ENCODE measurements around the gene GAMT. TPM values are rescaled to one million over a fixed set of nuclear protein-coding genes. Genes with fewer than 3 reads are reported as not detected.
A peak's percentile ranks its signal among the peaks of the same experiment; 100 is the strongest.

The GAMT gene
- total RNA-seq, 1 experiment from 2014 or later: 31.6 TPM

- no peak overlapping the region for H3K4me3 ChIP-seq (ENCODE audit: insufficient read depth, low read depth, low read length)
Observed at GRCh38 chr19:1417681-1418495, 16.5 kb upstream of the GAMT start.

DNA sequence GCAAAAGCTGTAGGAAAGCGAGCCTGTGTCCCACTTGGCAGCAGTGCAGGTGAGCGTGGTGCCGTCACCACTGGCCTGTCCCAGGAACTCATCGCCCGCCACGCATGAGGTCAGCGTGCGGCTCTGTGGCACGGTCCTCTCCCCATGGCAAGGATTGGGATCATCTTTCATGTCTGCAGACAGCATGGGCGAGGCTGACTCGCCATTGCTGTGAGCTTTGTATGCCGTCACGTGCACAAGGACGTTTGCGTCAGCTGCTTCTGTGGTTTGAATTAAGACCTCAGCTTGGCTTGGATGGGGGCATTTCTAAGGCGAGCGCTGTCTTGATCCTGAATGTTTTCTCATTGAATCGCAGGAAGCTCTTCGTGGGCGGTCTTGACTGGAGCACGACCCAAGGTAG, 15.8 kb upstream of the GAMT start:
- DNase-seq: no peak
- H3K4me3 ChIP-seq (ENCODE audit: insufficient read depth, low read depth, low read length): no peak overlapping the region
- no peaks in the 10 kb centered on the region for H3K27me3 ChIP-seq (ENCODE audit: control insufficient read depth, insufficient read depth, low read length)
- H3K36me3 ChIP-seq (replicated peaks; ENCODE audit: control insufficient read depth, insufficient read depth, low read length): peaks cover 26% of the 10 kb centered on the region

More at GRCh38 chr19:1417681-1418495, 16.5 kb upstream of the GAMT start:
- Histone ChIP-seq H3K36me3 (replicated peaks; ENCODE audit: control insufficient read depth, insufficient read depth, low read length) (peaks cover 30% of the 10 kb centered on the region), H3K27me3 (ENCODE audit: control insufficient read depth, insufficient read depth, low read length) (no peaks in the 10 kb centered on the region)
- no peak for DNase-seq

DNA sequence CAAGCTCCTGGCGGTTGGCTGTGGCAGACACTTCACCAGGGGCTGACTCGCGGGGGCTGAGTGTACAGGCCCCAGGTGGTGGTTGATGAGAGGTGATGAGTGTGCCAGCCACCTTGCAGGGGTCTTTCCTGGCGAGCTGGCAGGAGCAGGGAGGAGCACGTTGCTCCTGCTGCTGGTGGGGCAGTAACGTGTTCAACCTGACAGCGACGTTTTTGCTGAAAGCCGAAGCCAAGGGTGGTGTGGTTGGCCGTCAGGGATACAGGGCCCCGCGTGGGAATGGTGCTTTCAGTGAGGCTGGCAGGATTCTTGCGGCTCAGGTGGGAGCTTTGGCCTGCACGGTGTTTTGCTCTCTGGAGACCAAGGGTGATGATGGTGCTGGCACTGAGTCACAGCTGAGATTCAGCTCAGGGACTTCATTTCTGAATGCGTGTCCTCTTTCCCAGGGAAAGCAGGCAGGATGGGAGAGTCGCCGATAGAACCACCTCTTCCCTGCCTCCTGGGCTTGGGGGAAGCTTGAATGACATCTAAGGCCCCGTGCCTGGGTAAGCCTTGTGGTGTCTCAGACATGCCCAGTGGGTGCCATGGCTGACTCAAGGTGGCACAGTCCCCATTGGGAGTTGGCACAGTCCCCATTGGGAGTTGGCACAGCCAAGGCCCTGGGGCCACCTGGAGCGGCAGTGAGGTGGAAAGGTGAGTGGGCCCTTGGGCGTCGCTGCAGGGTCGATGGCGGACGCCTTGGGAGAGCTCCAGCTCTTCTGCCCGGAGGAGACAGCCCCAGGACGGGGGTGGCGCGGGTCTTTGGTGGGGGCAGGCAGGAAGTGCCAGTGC, 14.9 kb upstream of the GAMT start:
- H3K4me3 ChIP-seq (ENCODE audit: insufficient read depth, low read depth, low read length): no peak overlapping the region
- H3K27me3 ChIP-seq (ENCODE audit: control insufficient read depth, insufficient read depth, low read length): no peaks in the 10 kb centered on the region
- H3K36me3 ChIP-seq (replicated peaks; ENCODE audit: control insufficient read depth, insufficient read depth, low read length): peaks cover 26% of the 10 kb centered on the region
- no peak for DNase-seq

GRCh38 chr19:1412995-1413800, 11.9 kb upstream of the GAMT start:
- H3K36me3 ChIP-seq (replicated peaks; ENCODE audit: control insufficient read depth, insufficient read depth, low read length): peaks cover 10% of the 10 kb centered on the region
- no peak for DNase-seq
- no peaks in the 10 kb centered on the region for H3K27me3 ChIP-seq (ENCODE audit: control insufficient read depth, insufficient read depth, low read length)
- no peak overlapping the region for H3K4me3 ChIP-seq (ENCODE audit: insufficient read depth, low read depth, low read length)

DNA sequence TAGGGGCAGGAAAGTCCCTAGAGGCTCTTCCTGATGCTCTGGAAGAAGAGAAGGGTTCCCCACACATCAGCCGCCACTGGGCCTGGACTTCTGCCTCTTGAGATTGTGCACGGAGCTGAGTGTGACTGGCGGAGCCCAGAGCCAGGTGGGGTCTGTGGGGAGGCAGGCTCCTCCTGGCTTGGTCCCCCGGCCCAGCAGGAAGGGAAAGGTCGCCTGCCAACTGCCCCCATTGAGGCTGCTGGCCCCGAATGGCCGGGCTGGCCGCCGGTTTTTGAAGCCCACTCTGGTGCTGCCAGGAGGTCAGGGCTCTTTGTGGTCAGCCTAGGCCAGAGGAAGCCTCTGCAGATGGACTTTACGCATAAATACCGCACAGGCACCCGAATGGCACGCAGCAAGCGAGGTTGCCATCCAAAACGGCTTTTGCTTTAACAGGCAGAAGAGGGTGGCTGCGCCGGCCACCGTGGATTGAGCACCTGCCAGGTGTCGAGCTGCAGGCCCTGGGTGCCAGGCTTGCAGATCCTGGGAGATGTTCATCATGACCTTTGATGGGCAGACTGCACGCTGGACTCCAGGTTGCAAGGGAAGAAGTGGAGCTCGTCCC, 11.1 kb upstream of the GAMT start:
- peaks cover 5% of the 10 kb centered on the region for H3K36me3 ChIP-seq (replicated peaks; ENCODE audit: control insufficient read depth, insufficient read depth, low read length)
- DNase-seq: no peak

DNA sequence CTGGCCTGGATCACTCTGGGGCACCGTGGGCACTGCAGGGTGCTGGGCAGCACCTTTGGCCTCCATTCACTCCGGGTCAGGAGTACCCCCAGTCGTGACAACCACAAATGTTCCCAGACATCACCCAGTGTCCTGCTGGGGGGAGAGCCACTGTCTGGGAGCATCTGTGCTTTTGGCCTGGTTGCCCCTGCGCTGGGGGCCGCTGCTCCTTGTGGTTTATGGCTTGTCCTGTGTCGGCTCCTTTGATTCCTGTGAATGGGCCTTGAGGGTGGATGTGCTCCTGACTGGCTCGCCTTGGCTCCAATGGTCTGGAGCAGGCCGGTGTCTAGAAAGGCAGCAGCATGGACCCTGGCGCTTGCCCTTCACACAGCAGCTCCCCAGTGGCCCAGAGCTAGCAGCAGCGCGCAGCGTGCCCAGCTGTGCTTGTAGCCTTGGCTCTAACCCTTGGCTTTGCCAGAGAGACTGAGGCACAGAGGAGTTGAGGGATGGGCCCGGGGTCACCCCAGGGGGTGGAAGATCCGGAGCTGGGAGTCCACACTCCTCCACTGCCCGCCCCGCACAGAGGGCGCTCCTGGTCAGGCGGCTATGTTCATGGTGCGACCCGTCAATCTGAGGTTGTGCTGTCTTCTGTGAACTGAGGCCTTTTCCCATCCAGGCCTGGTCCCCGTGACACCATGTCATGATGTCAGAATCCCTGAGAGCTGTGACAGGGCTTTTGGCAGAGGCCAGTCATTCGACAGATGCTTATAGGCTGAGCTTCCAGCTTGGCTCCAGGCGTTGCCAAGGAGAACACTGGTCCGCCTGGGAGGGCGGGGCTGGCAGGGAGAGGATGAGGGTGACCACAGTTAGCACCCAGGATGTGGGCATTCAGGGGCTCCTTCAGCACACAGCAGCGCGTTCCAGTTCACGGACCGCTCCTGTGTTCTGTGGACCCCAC, 10.2 kb upstream of the GAMT start:
- H3K4me3 ChIP-seq (ENCODE audit: insufficient read depth, low read depth, low read length): no peak overlapping the region
- no peak for DNase-seq
- no peaks in the 10 kb centered on the region for H3K27me3 ChIP-seq (ENCODE audit: control insufficient read depth, insufficient read depth, low read length)
- H3K36me3 ChIP-seq (replicated peaks; ENCODE audit: control insufficient read depth, insufficient read depth, low read length): peaks cover 3% of the 10 kb centered on the region

More for the DNA sequence above, 11.1 kb upstream of the GAMT start:
- Histone ChIP-seq H3K4me3 (ENCODE audit: insufficient read depth, low read depth, low read length) (no peak overlapping the region), H3K27me3 (ENCODE audit: control insufficient read depth, insufficient read depth, low read length) (no peaks in the 10 kb centered on the region)

GRCh38 chr19:1410789-1411188, 9.4 kb upstream of the GAMT start:
- DNase-seq: no peak
- no peaks in the 10 kb centered on the region for H3K27me3 ChIP-seq (ENCODE audit: control insufficient read depth, insufficient read depth, low read length)
- H3K4me3 ChIP-seq (ENCODE audit: insufficient read depth, low read depth, low read length): no peak overlapping the region
- H3K36me3 ChIP-seq (replicated peaks; ENCODE audit: control insufficient read depth, insufficient read depth, low read length): peaks cover 2% of the 10 kb centered on the region

DNA sequence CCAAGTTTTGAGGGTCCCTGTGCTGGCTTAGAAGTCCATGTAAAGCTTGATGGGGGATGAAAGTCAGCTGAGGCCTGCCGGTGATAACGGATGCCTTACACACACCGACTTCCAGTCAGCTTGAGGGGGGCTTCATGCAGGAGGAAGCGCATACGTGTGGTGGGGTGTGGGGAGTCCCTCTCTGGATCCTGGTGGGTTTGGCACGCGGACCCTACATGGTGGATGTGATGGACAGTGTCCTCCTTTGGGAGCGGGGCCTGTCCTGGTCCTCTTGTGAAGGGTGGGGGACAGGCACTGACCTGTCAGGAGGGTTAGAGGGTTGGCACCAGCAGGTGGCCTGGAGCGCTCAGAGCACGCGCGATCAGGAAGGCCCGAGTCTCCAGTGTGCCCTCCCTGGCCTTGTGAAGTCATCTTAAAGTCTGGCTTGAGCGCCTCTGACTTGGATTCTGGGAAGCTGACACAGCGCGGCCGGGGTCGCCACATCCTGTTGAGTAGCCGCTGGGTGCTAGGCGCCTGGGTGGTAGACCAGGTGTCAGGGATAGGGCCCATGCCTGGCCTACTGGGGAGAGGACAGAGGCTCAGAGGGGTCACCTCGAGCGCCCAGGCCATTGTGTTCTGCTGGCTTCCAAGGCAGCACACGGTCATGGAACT, 8.9 kb upstream of the GAMT start:
- DNase-seq: no peak
- no peak overlapping the region for H3K4me3 ChIP-seq (ENCODE audit: insufficient read depth, low read depth, low read length)
- H3K27me3 ChIP-seq (ENCODE audit: control insufficient read depth, insufficient read depth, low read length): no peaks in the 10 kb centered on the region
- H3K36me3 ChIP-seq (replicated peaks; ENCODE audit: control insufficient read depth, insufficient read depth, low read length): peaks cover 2% of the 10 kb centered on the region

GRCh38 chr19:1409204-1410005, 8.1 kb upstream of the GAMT start:
- DNase-seq: no peak
- H3K27me3 ChIP-seq (ENCODE audit: control insufficient read depth, insufficient read depth, low read length): no peaks in the 10 kb centered on the region
- peak overlapping the region; percentile 89 for H3K4me3 ChIP-seq (ENCODE audit: insufficient read depth, low read depth, low read length)
- H3K36me3 ChIP-seq (replicated peaks; ENCODE audit: control insufficient read depth, insufficient read depth, low read length): peaks cover 2% of the 10 kb centered on the region

DNA sequence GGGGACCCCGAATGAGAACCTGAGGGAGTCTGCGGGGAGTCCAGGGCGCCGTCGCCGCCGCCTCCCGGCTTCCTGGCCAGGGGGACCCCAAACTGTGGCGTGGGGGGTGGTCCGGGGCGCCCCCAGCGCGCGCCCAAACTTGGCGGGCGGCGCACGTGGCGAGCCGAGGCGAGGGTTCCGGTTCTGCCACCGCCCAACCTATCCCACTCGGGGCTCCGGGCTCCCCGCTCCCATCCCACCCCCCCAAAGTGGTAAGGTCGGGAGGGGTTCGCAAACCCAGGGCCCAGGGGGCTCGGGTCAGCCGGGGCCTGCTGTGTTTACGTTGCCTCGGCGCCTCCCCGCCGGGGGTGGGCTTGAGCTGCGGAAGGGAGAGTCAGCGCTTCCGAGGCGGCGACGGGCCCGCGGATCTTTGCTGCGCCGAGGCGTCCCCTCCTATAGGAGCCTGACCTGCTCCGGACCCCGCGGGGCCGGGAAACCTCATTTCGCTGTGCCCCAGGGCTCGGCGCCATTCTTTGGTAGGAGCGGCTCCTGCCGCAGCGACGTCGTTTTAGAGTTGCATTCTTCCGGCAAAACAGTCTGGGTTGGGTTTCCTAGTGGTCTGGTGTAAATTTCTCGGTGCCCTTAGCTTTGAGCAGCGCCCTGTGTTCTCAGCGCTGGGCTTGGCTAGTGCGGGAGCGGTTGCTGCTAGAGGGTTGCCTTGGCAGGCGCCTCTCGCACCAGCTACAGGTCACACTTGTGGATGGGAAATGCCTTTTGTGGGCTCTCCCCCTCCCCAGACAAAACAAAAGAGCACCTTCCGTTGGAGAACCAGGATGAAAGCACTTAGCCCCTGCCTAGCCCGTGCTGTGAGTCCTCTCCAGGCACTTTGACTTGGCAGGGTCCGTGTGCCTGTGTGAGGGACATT, 7.2 kb upstream of the GAMT start:
- peaks cover 2% of the 10 kb centered on the region for H3K36me3 ChIP-seq (replicated peaks; ENCODE audit: control insufficient read depth, insufficient read depth, low read length)
- peak overlapping the region; percentile 89 for H3K4me3 ChIP-seq (ENCODE audit: insufficient read depth, low read depth, low read length)
- H3K27me3 ChIP-seq (ENCODE audit: control insufficient read depth, insufficient read depth, low read length): no peaks in the 10 kb centered on the region
- DNase-seq: peak; percentile 83

DNA sequence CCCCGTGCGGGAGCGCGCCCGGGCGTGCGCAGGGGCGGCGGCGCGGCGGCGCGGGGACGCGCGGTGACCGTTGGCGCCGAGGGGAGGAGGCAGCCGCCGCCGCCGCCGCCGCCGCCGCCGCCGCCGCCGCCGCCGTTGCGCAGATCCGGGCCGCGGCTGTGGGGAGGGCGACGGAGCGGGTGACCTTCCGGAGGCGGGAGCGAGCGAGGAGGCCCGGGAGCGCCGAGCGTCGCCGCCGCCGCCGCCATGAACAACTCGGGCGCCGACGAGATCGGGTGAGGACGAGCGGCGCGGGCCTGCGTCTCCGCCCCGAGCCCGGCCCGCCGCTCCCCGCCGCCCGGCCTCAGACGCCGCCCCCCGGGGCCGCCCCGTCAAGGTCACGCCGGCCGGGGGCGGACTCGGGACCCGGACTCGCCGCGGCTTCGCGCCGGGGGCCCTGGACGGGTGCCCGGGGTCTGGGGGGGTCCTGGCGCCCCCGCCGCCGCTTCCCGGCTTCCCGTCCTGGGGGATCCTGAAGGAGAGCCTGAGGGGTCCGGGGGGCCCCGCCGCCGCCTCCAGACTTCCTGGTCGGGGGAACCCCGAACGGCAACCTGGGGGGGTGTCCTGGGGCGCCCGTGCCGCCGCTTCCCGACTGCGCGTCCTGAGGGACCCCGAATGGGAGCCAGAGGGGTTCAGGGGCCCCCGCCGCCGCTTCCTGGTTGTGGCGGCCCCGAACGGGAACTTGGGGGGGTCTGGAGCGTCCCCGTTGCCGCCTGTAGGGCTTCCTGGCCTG, 6.4 kb upstream of the GAMT start, which contains the start of gene DAZAP1:
Gene DAZAP1 (plus strand): TSS at position 59 of the 772 bp plus-strand sequence. CDS start 188 bp downstream, at position 247.
- H3K27me3 ChIP-seq (ENCODE audit: control insufficient read depth, insufficient read depth, low read length): no peaks in the 10 kb centered on the region
- peak within 1 kb of the TSS; percentile 89 for H3K4me3 ChIP-seq (ENCODE audit: insufficient read depth, low read depth, low read length)
- H3K36me3 ChIP-seq (replicated peaks; ENCODE audit: control insufficient read depth, insufficient read depth, low read length): peaks cover 2% of the 10 kb centered on the region
- no peak for DNase-seq
